Subcutaneous adipose tissue (tissue), 4 donors: ENCODE results near the gene NARF. TPM values are rescaled to one million over a fixed set of nuclear protein-coding genes. Genes with fewer than 3 reads are reported as not detected.

Experiments used
- total RNA-seq, 4 donors: library from RNA; depleted of rRNA; stranded (reverse); fragments of >200 nt; gene quantifications; one replicate each; pipeline ENCODE4 v1.1.0, GENCODE V29; 2016
- TF ChIP-seq, protein P1 (sequence below): fragments of 450-650 bp; IDR thresholded peaks from one replicate; pipeline ENCODE4 v1.5.1; 2016; ENCODE audit warnings: low read depth, mild to moderate bottlenecking, control low read depth, antibody characterized with exemption, moderate library complexity

Gene NARF
- total RNA-seq, 4 donors from 2014 or later = 32.6 to 56.7 (median 42.8) TPM

DNA sequence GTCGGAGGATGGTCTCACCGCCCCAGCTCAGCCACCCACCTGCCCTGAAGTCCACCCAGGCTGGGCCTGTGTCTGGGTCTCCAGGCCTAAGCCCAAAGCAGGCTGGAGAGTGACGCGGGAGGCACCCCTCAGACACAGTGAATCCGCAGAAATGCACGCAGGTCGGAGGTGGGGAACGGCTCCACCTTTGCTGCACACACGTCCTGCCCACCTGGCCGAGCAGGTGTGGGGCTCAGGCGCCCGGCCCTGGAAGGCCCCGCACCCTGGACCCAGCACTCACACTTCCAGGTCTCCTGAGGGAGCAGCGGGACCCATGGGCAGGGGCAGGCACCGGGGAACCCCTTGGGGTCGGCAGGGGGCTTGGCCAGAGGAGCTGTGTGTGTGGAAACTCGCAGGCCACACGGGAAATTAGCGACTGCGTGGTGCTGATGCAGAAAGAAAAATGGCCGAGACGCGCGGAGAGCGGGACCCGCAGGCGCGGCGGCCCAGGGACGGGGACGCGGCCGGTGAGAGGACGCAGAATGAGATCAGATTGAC is 18.6 kb upstream of the NARF start:
- TF ChIP-seq, protein P1, sequence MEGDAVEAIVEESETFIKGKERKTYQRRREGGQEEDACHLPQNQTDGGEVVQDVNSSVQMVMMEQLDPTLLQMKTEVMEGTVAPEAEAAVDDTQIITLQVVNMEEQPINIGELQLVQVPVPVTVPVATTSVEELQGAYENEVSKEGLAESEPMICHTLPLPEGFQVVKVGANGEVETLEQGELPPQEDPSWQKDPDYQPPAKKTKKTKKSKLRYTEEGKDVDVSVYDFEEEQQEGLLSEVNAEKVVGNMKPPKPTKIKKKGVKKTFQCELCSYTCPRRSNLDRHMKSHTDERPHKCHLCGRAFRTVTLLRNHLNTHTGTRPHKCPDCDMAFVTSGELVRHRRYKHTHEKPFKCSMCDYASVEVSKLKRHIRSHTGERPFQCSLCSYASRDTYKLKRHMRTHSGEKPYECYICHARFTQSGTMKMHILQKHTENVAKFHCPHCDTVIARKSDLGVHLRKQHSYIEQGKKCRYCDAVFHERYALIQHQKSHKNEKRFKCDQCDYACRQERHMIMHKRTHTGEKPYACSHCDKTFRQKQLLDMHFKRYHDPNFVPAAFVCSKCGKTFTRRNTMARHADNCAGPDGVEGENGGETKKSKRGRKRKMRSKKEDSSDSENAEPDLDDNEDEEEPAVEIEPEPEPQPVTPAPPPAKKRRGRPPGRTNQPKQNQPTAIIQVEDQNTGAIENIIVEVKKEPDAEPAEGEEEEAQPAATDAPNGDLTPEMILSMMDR = no peak

DNA sequence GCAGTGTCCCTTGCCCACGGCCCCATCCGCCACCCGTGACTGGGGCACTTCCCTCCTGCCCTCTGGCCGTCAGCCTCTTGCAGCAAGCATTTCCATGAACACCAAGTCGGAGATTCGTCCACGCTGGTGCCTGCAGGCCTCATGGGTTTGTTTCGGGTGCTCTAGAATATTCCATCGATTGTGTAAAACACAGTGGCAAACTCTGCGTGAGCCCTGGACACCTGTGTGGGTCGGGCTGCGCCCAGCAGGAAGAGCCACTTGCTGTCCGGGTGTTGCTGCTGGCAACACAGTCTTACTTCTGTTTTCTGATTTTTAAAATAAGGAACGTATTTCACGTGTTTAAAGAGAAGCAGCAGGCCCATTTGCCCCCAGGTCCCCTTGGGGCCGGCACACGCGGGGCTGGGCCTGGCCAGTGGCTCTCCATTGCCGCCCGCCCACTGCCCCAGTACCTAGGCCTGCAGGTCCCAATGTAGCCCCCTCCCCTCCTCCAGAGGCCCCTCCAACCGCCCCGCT is 18.0 kb upstream of the NARF start:
- TF ChIP-seq, protein P1 = no peak

DNA sequence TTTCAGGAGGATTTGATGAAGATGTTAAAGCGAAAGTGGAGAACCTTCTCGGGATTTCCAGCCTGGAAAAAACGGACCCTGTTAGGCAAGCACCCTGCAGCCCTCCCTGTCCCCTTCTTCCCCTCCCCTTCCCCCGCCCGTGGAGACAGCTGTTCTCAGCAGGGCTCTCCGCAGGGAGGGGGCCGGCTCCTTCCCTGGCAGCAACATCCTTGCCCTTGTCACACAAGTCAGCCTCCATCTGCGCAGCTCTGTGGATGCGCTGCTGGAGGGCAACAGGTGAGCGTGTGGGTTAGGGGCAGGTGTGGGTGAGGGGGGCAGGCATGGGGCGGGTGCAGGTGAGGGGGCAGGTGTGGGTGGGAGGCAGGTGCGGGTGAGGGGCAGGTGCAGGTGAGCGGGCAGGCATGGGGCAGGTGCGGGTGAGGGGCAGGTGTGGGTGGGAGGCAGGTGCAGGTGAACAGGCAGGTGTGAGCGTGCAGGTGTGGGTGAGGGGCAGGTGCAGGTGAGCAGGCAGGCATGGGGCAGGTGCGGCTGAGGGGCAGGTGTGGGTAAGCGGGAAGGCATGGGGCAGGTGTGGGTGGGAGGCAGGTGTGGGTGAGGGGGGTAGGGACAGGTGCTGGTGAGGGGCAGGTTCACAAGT is 17.4 kb upstream of the NARF start:
- TF ChIP-seq, protein P1 = no peak

- TF ChIP-seq, protein P1 = no peak
Observed at GRCh38 chr17:82441691-82442487, 16.7 kb upstream of the NARF start.

DNA sequence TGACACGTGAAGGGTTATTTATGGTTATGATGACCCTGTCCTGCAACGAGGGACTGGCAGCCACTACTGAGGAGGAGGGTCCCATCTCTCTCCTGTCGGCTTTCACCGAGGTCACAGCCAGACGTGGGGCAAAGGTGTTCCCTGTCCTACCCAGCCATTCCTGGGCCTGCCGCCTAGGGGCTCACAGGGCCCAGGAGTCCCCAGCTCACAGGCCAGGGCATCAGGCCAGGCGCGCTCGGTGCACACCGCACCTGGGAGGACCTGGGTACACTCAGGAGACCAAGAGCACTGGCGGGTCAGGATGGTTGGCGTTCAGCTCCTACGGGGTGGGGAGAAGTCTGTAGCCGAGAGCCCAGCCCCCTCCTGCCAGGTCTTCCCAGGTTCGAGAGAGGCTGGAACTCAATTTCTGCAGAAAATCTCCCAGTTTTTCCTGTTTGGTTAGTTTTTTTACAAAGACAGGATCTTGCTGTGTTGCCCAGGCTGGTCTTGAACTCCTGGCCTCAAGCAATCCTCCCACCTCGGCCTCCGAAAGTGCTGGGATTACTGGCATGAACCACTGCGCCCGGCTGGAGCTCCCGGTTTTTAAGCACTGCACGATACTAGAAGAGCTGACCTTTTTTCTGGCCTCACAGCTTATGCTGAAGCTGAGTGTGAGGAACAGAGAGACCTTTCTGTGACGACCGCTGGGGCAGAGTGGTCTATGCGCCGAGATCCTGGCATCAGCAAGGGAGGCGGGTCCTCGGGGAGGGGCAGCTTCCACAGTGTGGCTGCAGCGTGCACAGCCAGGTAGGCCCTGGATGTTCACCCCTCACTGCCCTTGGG is 15.7 kb upstream of the NARF start:
- TF ChIP-seq, protein P1 = no peak

- TF ChIP-seq, protein P1 = no peak
Observed at GRCh38 chr17:82443465-82444283, 14.9 kb upstream of the NARF start.
